ENCODE measurements around the gene IGSF3.
"Not testable (repeated sequence)": the region's sequence is repeated elsewhere in the genome, so short reads cannot be mapped to it uniquely, and the experiment has no call there.

IGSF3 gene

GRCh38 chr1:116624040-116624439, 43.5 kb downstream of the IGSF3 start:
- H2AFZ ChIP-seq (ENCODE audit: low read depth) = no peak overlapping the region
- H3K4me3 ChIP-seq (IDR thresholded peaks at IDR 0.05; ENCODE audit: insufficient read depth, low read depth, low read length) = no peak overlapping the region
- H3K79me2 ChIP-seq (ENCODE audit: insufficient read depth, low read depth) = no peaks in the 10 kb centered on the region
- no peaks in the 10 kb centered on the region for H3K4me1 ChIP-seq (ENCODE audit: low read depth, poor library complexity, severe bottlenecking)
- H3K27me3 ChIP-seq (ENCODE audit: insufficient read depth, low read depth) = no peaks in the 10 kb centered on the region
- no peaks in the 10 kb centered on the region for H4K20me1 ChIP-seq (ENCODE audit: insufficient read depth)
- no peak overlapping the region for H3K27ac ChIP-seq
- TF ChIP-seq CTCF (conservative IDR thresholded peaks at IDR 0.05; ENCODE audit: low read depth, low read length) = no peak
- H3K4me2 ChIP-seq = no peak overlapping the region
- no peak overlapping the region for H3K9ac ChIP-seq
- no peaks in the 10 kb centered on the region for H3K36me3 ChIP-seq (ENCODE audit: insufficient read depth)

- not testable (repeated sequence) for H3K4me2 ChIP-seq; H3K9ac ChIP-seq; H3K4me1 ChIP-seq (ENCODE audit: low read depth, poor library complexity, severe bottlenecking); H2AFZ ChIP-seq (ENCODE audit: low read depth); H3K36me3 ChIP-seq (ENCODE audit: insufficient read depth); H3K79me2 ChIP-seq (ENCODE audit: insufficient read depth, low read depth); H3K27ac ChIP-seq; H3K27me3 ChIP-seq (ENCODE audit: insufficient read depth, low read depth); H4K20me1 ChIP-seq (ENCODE audit: insufficient read depth); H3K4me3 ChIP-seq (IDR thresholded peaks at IDR 0.05; ENCODE audit: insufficient read depth, low read depth, low read length)
These were observed 45.0 kb downstream of the IGSF3 start for GRCh38 chr1:116622496-116622895.

- H3K4me2 ChIP-seq; H3K27ac ChIP-seq; H2AFZ ChIP-seq (ENCODE audit: low read depth); H3K9ac ChIP-seq; H3K27me3 ChIP-seq (ENCODE audit: insufficient read depth, low read depth); H3K4me3 ChIP-seq (IDR thresholded peaks at IDR 0.05; ENCODE audit: insufficient read depth, low read depth, low read length); H4K20me1 ChIP-seq (ENCODE audit: insufficient read depth); H3K4me1 ChIP-seq (ENCODE audit: low read depth, poor library complexity, severe bottlenecking); H3K36me3 ChIP-seq (ENCODE audit: insufficient read depth); H3K79me2 ChIP-seq (ENCODE audit: insufficient read depth, low read depth): not testable (repeated sequence)
These were observed 45.8 kb downstream of the IGSF3 start for GRCh38 chr1:116621756-116622155.

- H2AFZ ChIP-seq (ENCODE audit: low read depth); H3K36me3 ChIP-seq (ENCODE audit: insufficient read depth); H3K4me3 ChIP-seq (IDR thresholded peaks at IDR 0.05; ENCODE audit: insufficient read depth, low read depth, low read length); H4K20me1 ChIP-seq (ENCODE audit: insufficient read depth); H3K79me2 ChIP-seq (ENCODE audit: insufficient read depth, low read depth); H3K4me2 ChIP-seq; H3K9ac ChIP-seq; H3K27me3 ChIP-seq (ENCODE audit: insufficient read depth, low read depth); H3K27ac ChIP-seq; H3K4me1 ChIP-seq (ENCODE audit: low read depth, poor library complexity, severe bottlenecking): not testable (repeated sequence)
These were observed 47.1 kb downstream of the IGSF3 start for GRCh38 chr1:116620392-116620791.

GRCh38 chr1:116619106-116619505, 48.4 kb downstream of the IGSF3 start:
- H3K79me2 ChIP-seq (ENCODE audit: insufficient read depth, low read depth); H3K27ac ChIP-seq; H2AFZ ChIP-seq (ENCODE audit: low read depth); H3K27me3 ChIP-seq (ENCODE audit: insufficient read depth, low read depth); H3K4me1 ChIP-seq (ENCODE audit: low read depth, poor library complexity, severe bottlenecking); H3K4me2 ChIP-seq; H3K36me3 ChIP-seq (ENCODE audit: insufficient read depth); H3K4me3 ChIP-seq (IDR thresholded peaks at IDR 0.05; ENCODE audit: insufficient read depth, low read depth, low read length); H4K20me1 ChIP-seq (ENCODE audit: insufficient read depth); H3K9ac ChIP-seq: not testable (repeated sequence)

GRCh38 chr1:116617808-116618207, 49.7 kb downstream of the IGSF3 start:
- not testable (repeated sequence) for H3K9ac ChIP-seq; H3K4me3 ChIP-seq (IDR thresholded peaks at IDR 0.05; ENCODE audit: insufficient read depth, low read depth, low read length); H3K4me1 ChIP-seq (ENCODE audit: low read depth, poor library complexity, severe bottlenecking); H3K27me3 ChIP-seq (ENCODE audit: insufficient read depth, low read depth); H3K79me2 ChIP-seq (ENCODE audit: insufficient read depth, low read depth); H3K36me3 ChIP-seq (ENCODE audit: insufficient read depth); H3K27ac ChIP-seq; H2AFZ ChIP-seq (ENCODE audit: low read depth); H4K20me1 ChIP-seq (ENCODE audit: insufficient read depth); H3K4me2 ChIP-seq

GRCh38 chr1:116613825-116614224, 53.7 kb downstream of the IGSF3 start:
- H3K4me2 ChIP-seq; H3K27me3 ChIP-seq (ENCODE audit: insufficient read depth, low read depth); H3K4me1 ChIP-seq (ENCODE audit: low read depth, poor library complexity, severe bottlenecking); H3K9ac ChIP-seq; H3K79me2 ChIP-seq (ENCODE audit: insufficient read depth, low read depth); H3K4me3 ChIP-seq (IDR thresholded peaks at IDR 0.05; ENCODE audit: insufficient read depth, low read depth, low read length); H4K20me1 ChIP-seq (ENCODE audit: insufficient read depth); H2AFZ ChIP-seq (ENCODE audit: low read depth); H3K36me3 ChIP-seq (ENCODE audit: insufficient read depth); H3K27ac ChIP-seq: not testable (repeated sequence)

GRCh38 chr1:116609801-116610371, 57.6 kb downstream of the IGSF3 start:
- H3K9ac ChIP-seq; H4K20me1 ChIP-seq (ENCODE audit: insufficient read depth); H3K4me3 ChIP-seq (IDR thresholded peaks at IDR 0.05; ENCODE audit: insufficient read depth, low read depth, low read length); H3K79me2 ChIP-seq (ENCODE audit: insufficient read depth, low read depth); H3K27me3 ChIP-seq (ENCODE audit: insufficient read depth, low read depth); H2AFZ ChIP-seq (ENCODE audit: low read depth); H3K4me2 ChIP-seq; H3K27ac ChIP-seq; H3K36me3 ChIP-seq (ENCODE audit: insufficient read depth); H3K4me1 ChIP-seq (ENCODE audit: low read depth, poor library complexity, severe bottlenecking): not testable (repeated sequence)

- not testable (repeated sequence) for H3K9ac ChIP-seq; H3K27ac ChIP-seq; H3K4me1 ChIP-seq (ENCODE audit: low read depth, poor library complexity, severe bottlenecking); H3K79me2 ChIP-seq (ENCODE audit: insufficient read depth, low read depth); H3K36me3 ChIP-seq (ENCODE audit: insufficient read depth); H4K20me1 ChIP-seq (ENCODE audit: insufficient read depth); H3K27me3 ChIP-seq (ENCODE audit: insufficient read depth, low read depth); H2AFZ ChIP-seq (ENCODE audit: low read depth); H3K4me3 ChIP-seq (IDR thresholded peaks at IDR 0.05; ENCODE audit: insufficient read depth, low read depth, low read length); H3K4me2 ChIP-seq
These were observed 58.7 kb downstream of the IGSF3 start for GRCh38 chr1:116608841-116609240.

- H2AFZ ChIP-seq (ENCODE audit: low read depth); H3K79me2 ChIP-seq (ENCODE audit: insufficient read depth, low read depth); H3K4me1 ChIP-seq (ENCODE audit: low read depth, poor library complexity, severe bottlenecking); H3K9ac ChIP-seq; H4K20me1 ChIP-seq (ENCODE audit: insufficient read depth); H3K27ac ChIP-seq; H3K4me3 ChIP-seq (IDR thresholded peaks at IDR 0.05; ENCODE audit: insufficient read depth, low read depth, low read length); H3K27me3 ChIP-seq (ENCODE audit: insufficient read depth, low read depth); H3K36me3 ChIP-seq (ENCODE audit: insufficient read depth); H3K4me2 ChIP-seq: not testable (repeated sequence)
These were observed 59.4 kb downstream of the IGSF3 start for GRCh38 chr1:116608151-116608550.

Measured in KMS-11 (cell line).